Activated CD8-positive, alpha-beta memory T cell treated with anti-CD3 and anti-CD28 coated beads, Interleukin-2, amount 50 U/mL, for 24 hours (primary cell): ENCODE measurements around the gene SLC2A13.
"Not testable (repeated sequence)": the region's sequence is repeated elsewhere in the genome, so short reads cannot be mapped to it uniquely, and the experiment has no call there.

Experiments
- DNase-seq: peaks from one replicate; pipeline ENCODE4 v3.0.0-alpha.2; 2020; ENCODE audit errors: extremely low read depth

SLC2A13 gene

DNA sequence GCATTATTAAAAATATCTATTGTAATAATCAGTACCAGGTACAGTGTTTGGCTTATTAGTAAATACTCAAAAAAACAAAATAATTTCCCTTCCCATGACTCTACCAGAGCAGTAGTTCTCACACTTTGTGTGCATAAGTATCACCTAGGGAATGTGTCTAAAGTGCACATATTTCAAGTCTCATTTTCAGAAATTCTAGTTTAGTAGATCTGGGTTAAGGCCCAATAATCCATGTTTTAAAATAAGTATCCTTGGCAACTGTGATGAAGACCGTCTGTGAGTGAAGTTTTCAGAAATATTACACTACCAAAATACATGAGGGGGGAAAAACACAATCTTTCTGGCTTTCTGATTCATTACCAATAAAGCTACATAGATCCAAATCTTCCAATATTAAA lies 237.6 kb downstream of the SLC2A13 start:
- no peak for DNase-seq

DNA sequence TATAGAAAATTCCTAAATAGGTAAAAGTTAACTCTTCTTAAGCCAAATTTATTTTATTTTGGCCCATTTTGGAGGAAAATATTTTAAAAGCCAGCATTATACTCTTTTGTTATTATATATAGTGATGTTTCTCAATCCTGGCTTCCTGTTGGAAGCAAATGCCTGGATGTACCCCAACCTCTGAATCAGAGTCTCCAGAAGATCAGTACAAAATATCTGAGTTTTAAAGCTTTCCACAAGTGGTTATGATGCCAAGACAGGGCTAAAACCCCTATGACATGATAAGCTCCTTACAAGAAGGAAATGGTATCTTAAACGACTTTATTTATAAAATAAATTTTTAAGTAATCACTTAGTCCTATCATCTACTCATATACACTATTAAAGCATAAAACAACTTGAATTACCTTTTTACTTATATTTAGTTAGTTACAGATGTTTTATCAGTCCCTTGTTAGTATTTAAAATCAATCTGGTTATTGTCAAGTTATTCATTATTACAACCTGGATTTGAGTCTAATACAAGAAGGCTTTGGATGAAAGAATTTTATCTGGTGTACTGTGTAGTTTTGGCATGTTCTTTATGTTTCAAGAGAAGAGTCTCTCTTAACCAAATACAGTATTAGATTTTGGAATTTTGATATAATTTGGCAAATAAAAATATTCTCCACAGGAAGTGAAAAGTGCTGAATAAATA lies 238.1 kb downstream of the SLC2A13 start:
- DNase-seq = no peak

- DNase-seq = no peak
Measured at GRCh38 chr12:39866135-39866534, 239.7 kb downstream of the SLC2A13 start.

DNA sequence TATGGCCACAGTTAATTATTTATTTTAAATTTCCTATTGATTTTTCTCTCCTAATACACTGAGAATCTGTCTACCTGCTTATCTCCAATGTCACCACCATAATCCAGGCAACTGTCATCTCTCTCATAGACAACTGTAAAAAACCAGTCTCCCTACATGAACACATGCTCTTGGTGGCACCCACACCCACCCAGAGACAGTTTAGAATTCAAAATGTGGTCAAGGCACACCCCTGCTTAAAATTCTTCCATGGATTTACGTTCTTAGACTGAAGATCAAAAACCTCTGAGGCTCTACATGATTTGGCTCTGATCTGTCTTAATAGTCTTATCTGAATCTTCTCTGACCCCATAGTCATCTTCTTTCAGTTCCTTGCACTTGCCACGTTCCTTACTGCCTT lies 245.2 kb downstream of the SLC2A13 start:
- no peak for DNase-seq

DNA sequence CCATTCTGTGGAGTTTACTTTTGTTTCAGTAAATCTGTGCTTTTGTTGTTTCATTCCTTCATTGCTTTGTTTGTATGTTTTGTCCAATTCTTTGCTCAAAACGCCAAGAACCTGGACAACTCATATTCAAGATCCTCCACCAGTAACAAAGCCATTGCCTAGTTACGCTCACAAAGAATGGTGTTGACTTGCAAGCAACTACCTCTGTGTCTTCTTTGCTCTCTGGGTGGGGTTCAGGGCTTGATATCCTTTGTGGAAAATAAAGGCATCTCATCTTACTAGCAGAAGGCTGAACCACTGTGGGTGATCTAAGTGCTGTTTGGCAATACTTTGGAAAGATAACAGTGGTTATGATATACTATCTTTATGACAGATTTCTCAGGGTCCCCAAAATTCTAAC lies 252.9 kb downstream of the SLC2A13 start:
- DNase-seq = no peak

DNA sequence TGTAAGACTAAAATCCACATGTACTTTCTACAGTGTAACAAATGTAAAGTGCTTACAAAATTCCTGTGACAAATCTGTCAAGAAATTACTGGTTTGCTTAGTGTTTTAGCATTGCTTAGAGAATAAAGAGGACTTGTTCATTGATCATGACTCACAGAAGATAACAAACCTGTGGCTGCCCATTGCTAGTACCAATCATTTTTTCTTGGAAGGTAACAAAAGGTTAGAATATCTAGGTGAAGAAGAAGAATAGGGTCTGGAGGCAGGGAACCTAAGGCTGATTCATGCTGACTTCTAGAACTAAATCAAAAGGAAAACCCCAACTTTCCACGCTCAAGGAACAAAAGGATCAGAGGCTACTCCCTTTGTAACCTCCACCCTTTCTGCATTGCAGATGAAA lies 253.5 kb downstream of the SLC2A13 start:
- no peak for DNase-seq

- DNase-seq = not testable (repeated sequence)
Measured at GRCh38 chr12:39848218-39848617, 257.7 kb downstream of the SLC2A13 start.

DNA sequence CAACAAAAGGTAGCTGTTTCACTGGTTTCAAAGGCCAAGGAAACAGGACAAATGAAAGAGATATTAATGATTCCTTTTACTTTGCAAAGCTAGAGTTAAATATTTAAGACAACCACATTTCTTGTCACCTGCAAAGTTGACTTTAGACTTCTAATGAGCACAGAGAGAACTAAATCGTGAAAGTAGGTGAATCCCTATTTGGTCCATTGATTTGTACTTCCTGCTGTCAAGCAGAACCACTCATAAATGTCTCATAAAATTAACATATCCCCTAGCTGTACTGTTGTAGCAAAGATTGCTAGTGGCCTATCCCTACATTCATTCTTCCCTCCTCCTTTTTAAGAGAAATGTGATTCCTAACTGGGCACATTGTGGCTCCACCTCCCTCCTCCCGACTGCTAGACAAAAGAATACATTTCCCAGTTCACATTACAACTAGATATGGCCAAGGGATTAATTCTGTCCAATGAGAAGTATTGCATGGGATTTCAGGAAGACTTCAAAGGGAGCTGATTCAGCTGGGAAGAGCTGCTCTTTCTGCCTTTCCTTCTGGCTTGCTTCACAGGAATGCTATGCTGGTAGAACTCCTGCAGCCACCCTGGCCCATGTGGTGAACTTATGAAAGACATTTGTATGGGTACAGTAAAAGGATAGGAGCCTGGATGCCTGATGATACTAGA lies 258.8 kb downstream of the SLC2A13 start:
- no peak for DNase-seq

DNA sequence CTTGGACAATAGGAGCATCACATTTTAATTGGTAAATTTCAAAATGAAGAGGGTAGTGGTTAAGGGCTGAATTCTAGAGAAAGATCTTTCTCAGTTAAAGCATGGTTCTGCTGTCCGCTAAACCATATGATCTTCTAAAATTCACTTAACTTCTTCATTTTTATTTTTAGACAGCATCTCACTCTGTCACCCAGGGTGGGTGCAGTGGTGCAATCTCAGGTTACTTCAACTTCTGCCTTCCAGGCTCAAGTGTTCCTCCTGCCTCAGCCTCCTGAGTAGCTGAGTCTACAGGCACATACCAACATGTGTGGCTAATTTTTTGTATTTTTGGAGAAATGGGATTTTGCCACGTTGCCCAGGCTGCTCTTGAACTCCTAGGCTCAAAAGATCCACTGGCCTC lies 259.6 kb downstream of the SLC2A13 start:
- DNase-seq = no peak

DNA sequence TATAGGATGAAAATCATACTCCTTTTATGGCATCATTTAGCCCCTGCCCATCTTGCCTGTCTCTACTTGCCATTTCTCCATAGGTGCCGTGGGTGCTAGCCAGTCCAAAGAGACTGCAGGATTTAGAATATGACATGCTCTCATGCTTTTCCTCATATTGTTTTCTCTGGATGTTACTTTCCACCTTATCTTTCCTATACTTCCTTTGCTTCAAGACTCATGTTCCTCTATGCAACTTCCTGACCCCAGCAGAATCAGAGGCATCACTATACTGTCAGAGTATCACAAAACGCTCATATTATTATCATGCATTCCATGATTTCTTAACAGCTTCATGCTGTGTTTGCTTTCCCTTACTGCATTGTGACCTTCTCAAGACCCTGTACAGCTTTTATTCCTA lies 265.5 kb downstream of the SLC2A13 start:
- DNase-seq = no peak

DNA sequence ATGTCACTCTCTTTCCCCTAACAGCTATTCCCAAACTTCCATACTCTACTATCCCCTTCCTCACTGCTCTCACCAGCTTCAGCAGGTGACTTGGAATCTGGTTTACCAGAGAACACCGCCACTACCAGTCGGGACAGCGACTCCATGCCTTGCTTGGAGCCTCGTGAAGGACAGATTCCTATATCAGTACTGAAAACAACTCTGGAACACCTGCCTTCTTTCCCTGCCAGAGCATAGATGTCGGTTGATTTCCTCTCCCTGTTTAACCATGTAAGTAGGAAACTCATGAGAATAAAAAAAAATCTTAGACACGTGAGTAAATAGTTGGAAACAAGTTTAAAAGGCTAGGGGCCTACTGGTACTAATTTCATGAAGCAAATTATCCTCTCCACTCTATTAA lies 266.8 kb downstream of the SLC2A13 start:
- no peak for DNase-seq

- DNase-seq = no peak
Measured at GRCh38 chr12:39835517-39836489, 270.1 kb downstream of the SLC2A13 start.

DNA sequence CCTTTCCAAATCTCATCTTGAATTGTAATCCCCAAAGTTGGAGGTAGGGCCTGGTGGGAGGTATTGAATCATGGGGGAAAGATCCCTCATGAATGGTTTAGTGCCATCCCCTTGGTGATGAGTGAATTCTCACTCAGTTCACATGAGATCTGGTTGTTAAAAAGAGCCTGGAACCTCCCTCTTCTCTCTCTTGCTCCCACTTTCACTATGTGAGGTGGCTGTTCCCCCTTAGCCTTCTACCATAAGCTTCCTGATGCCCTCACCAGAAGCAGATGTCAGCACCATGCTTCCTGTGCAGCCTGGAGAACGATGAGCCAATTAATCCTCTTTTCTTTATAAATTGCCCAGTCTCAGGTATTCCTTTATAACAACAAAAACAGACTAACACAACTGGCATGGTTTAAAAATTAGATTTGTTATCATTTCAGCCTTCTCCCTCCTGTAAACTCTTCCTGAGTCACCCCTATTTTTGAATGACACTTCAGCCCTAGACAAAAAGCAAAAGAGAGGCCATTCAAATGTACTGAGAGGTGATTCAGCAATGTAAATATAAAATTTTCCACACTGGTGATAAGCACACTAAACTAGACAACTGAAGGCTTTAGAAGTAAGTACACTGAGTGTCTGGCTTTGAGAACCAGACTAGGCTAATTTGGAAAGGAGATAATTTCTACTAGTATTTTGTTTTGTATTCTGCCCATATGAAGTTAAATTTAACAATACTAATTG lies 274.1 kb downstream of the SLC2A13 start:
- DNase-seq = no peak

DNA sequence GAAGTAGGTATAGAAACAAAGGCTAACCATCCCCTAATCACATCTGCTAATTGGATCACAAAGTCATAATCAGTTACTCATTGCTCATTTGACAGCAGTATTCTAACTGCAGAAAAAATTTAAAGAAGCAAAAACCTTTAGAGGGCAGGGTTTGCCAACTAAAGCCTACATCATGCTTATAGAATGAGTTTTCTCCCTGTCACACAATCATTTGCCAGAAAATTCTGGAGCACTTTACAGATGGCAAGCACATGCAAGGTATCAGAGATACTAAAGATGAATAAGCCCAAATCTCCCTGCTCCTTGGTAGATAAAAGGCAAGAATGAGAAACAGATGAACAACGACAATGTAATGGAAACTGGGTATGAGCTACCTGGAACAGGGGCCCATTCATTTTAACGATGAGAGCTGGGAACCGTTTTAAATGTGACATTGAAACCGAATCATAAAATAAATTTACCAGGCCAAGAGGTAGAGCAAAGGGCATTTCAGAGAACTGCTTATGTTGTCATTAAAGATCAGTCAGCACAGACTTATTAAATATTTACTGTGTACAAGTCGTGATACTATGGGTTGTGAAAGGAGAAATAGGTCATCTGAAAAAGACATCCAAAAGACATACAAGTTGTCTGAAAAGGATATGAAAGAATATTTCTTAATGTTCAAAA lies 274.9 kb downstream of the SLC2A13 start:
- DNase-seq = no peak

DNA sequence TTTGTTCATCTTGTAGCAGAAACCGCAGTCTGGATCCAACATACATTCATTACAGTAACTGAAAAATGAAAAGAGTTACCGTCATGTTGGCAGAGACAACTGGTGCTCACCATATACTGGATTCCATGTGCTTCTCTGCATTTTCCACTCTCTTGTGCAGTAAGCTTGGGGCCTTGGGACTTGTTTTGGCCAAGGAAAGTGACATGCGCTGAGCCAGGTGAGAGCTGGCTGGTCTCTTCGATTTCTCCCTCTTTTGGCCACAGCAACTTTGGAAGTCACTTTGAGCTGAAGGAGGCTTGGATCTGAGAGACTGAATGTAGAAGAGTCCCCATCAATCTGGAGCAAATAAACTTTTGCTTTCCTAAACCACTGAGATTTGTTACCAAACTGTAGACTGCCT lies 275.7 kb downstream of the SLC2A13 start:
- no peak for DNase-seq

- no peak for DNase-seq
Measured at GRCh38 chr12:39824505-39825212, 281.2 kb downstream of the SLC2A13 start.

DNA sequence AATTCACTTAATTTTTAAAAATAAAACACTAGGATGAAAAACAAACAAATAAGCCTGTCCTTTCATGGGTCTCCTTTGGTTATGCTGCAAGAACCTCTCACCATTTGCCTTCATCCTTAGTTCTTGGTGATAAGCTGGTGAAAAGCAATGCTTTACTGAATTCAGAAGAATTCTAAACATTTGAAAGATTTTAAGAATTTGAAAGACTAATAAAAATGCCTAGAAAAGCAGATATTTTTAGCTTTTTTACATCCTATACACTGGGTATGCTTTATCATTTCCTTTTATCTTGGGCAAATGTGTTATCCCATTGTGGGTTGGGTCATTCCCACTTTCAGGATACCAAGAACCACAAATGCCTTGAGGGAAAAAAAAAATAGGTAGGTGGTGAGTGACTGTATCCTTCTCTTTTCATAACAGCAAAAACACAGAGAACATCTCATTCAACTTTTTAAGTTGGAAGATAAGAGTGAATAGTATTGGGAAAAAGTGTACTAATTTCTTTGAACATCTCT lies 289.2 kb downstream of the SLC2A13 start:
- DNase-seq = no peak

DNA sequence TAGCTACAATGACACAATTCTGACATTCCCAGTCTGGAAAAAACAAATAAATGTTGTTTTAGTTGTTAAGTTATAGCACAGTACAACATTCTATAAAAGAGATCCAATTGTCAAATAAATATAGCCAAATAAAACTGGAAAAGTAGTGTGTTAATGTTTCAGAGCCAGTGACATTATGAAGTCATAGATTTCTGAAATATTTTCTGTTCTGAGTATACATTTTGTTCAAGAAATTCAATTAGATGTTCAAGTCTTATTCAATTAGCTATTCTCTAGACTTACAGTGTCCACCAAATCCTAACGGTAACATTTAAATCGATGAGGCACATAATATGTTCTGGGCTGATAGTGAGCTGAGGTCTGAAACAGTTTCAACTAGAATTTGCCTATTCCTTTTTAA lies 290.1 kb downstream of the SLC2A13 start:
- DNase-seq = no peak

DNA sequence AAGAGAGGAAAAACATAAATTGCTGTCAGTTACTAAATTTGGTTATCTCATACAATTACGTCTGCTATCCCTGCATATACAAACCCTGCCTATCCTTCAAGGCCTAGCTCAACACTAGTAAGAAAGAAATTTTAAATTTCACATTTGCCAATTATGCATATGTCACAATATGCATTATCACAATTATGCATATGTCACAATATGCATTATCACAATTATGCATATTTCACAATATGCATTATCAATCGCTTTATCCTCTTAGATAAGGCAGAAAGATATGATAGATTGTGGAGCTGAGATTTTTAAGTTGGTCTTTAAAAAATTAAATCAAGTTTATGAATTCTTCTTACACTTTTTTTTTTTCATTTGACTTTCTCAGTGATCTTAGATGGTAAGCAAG lies 291.3 kb downstream of the SLC2A13 start:
- DNase-seq = no peak

DNA sequence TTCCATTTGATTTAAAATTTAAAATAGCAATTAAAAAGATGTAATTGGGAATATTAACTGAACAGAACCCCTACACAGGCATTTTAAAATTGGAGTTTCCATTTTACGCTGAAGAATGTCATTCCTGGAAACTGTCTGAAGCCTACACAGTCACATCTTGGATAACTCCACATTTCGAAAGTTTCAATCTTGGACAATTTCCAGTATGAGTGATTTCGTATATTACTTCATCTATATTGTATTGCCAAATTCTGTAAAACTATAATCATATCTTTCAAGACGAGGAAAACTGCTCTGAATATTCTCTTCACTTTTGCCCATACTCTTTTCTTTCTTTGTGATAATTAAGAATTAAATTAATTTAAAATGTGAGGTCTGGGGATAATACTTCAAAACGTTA lies 292.1 kb downstream of the SLC2A13 start:
- no peak for DNase-seq
